Mammary microvascular endothelial cell (primary cell): Measurements from ENCODE around the gene MARVELD2. TPM values are rescaled to one million over a fixed set of nuclear protein-coding genes. Genes with fewer than 3 reads are reported as not detected.

Experiments
- total RNA-seq: library from RNA; depleted of rRNA; stranded (reverse); fragments of >200 nt; gene quantifications from 2 replicates; pipeline ENCODE4 v1.2.3, GENCODE V29; 2015

Gene MARVELD2
- total RNA-seq = 1.6 and 2.3 TPM in 2 replicates

GRCh38 chr5:69414885-69415583, at the start of gene MARVELD2:
Gene MARVELD2, plus strand, starts transcription at chr5:69415116. Its CDS starts 4,270 bp downstream, at chr5:69419386.

GRCh38 chr5:69369340-69370121, 45.4 kb upstream of the MARVELD2 start, which contains the start of the genes AK6, RAD17 and TAF9:
Gene AK6, minus strand, starts transcription at chr5:69369520. Its CDS starts 30 bp downstream, at chr5:69369490.
Gene RAD17, plus strand, starts transcription at chr5:69369818. Its CDS starts 2,391 bp downstream, at chr5:69372209.
Gene TAF9, minus strand, starts transcription at chr5:69369520. Its CDS starts 3,783 bp downstream, at chr5:69365737.

GRCh38 chr5:69492391-69492922, 77.5 kb downstream of the MARVELD2 start, which contains the start of gene OCLN:
Gene OCLN, plus strand, starts transcription at chr5:69492790. Its CDS starts 11,455 bp downstream, at chr5:69504245.

Other genes with a start within 250 kb of the MARVELD2 start
- 192 and 237 TPM in 2 replicates for gene CCNB1, start 248.0 kb upstream of the MARVELD2 start, total RNA-seq
- 22.0 and 24.7 TPM in 2 replicates for gene CENPH, start 225.5 kb upstream of the MARVELD2 start, total RNA-seq
- gene CDK7, start 180.2 kb upstream of the MARVELD2 start, total RNA-seq = 48.6 and 49.0 TPM in 2 replicates
- gene CCDC125, start 82.3 kb upstream of the MARVELD2 start, total RNA-seq = 2.8 and 3.9 TPM in 2 replicates
- gene AK6, start 45.6 kb upstream of the MARVELD2 start, total RNA-seq = 23.1 and 24.6 TPM in 2 replicates
- gene TAF9, start 45.6 kb upstream of the MARVELD2 start, total RNA-seq = 63.5 and 85.8 TPM in 2 replicates
- gene RAD17, start 45.3 kb upstream of the MARVELD2 start, total RNA-seq = 11.9 TPM in 2 replicates
- gene OCLN, start 77.7 kb downstream of the MARVELD2 start, total RNA-seq = 0.53 and 3.3 TPM in 2 replicates
- gene GTF2H2C, start 145.1 kb downstream of the MARVELD2 start, total RNA-seq = 20.6 TPM in 2 replicates